HEK293T (cell line): ENCODE measurements around the gene TMEM94.

Experiments used
- BHLHE40 ChIP-seq: fragments of 450-650 bp; IDR thresholded peaks from 2 replicates; pipeline ENCODE4 v1.6.1; 2016; ENCODE audit warnings: mild to moderate bottlenecking, moderate library complexity, borderline replicate concordance
- FOXK2 ChIP-seq: fragments of 450-650 bp; IDR thresholded peaks from 2 replicates; pipeline ENCODE4 v1.6.1; 2016; ENCODE audit warnings: mild to moderate bottlenecking
- FOXM1 ChIP-seq: fragments of 450-650 bp; IDR thresholded peaks from 2 replicates; pipeline ENCODE4 v1.6.1; 2017; ENCODE audit warnings: mild to moderate bottlenecking, borderline replicate concordance
- NFRKB ChIP-seq: fragments of 450-650 bp; IDR thresholded peaks from 2 replicates; pipeline ENCODE4 v1.6.1; 2016; ENCODE audit warnings: mild to moderate bottlenecking, moderate library complexity
- TF ChIP-seq, protein P1 (sequence below): fragments of 450-650 bp; IDR thresholded peaks from 2 replicates; pipeline ENCODE4 v1.6.1; 2016

DNA sequence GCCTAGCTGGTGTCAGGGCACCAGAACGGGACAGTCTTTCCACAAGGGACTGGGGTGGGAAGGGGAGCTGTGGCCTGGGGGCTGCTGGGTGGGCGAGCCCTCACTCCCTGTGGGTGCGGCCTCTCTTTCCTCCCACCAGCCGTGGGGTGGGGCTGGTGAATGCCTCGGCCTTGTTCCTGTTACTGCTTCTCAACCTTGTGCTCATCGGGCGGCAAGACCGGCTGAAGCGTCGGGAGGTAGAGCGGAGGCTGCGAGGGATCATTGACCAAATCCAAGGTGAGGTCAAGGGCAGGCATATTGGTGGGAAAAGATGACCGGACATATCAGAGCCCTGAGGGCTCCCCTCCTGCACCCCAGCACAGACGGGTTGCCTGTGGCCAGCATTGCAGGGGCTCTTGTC is 29.7 kb downstream of the TMEM94 start:
- no peak for TF ChIP-seq NFRKB
- no peak for TF ChIP-seq FOXM1
- TF ChIP-seq, protein P1, sequence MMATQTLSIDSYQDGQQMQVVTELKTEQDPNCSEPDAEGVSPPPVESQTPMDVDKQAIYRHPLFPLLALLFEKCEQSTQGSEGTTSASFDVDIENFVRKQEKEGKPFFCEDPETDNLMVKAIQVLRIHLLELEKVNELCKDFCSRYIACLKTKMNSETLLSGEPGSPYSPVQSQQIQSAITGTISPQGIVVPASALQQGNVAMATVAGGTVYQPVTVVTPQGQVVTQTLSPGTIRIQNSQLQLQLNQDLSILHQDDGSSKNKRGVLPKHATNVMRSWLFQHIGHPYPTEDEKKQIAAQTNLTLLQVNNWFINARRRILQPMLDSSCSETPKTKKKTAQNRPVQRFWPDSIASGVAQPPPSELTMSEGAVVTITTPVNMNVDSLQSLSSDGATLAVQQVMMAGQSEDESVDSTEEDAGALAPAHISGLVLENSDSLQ = no peak
- TF ChIP-seq FOXK2 = no peak
- TF ChIP-seq BHLHE40 = no peak
